GM21367 (cell line): Measurements from ENCODE around the gene DCAF7.

Source experiments
- ATAC-seq: cut with Tn5 transposase; IDR thresholded peaks from one replicate; pipeline ENCODE4 v1.9.1; 2021; ENCODE audit not compliant: unreplicated experiment

The DCAF7 gene

GRCh38 chr17:63579633-63580032, 29.4 kb downstream of the DCAF7 start:
- no peak for ATAC-seq

DNA sequence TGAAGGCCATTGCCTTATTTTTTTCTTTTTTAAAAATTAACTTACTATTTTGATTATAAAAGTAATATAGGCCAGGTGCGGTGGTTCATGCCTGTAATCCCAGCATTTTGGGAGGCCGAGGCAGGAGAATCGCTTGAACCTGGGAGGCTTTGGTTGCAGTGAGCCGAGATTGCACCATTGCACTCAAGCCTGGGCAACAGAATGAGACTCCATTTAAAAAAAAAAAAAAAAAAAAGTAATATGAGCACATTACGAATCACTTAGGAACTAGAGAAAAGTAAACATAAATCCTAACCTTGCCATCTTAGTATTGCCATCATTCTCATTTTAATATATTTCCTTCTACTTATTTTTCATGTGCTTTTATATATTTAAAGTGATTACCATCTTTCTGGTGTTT, 37.5 kb downstream of the DCAF7 start:
- ATAC-seq = no peak

- ATAC-seq = no peak
Observed at GRCh38 chr17:63588797-63589196, 38.5 kb downstream of the DCAF7 start.

- ATAC-seq = no peak
Observed at GRCh38 chr17:63589646-63590045, 39.4 kb downstream of the DCAF7 start.

- ATAC-seq = no peak
Observed at GRCh38 chr17:63592797-63593196, 42.5 kb downstream of the DCAF7 start.

DNA sequence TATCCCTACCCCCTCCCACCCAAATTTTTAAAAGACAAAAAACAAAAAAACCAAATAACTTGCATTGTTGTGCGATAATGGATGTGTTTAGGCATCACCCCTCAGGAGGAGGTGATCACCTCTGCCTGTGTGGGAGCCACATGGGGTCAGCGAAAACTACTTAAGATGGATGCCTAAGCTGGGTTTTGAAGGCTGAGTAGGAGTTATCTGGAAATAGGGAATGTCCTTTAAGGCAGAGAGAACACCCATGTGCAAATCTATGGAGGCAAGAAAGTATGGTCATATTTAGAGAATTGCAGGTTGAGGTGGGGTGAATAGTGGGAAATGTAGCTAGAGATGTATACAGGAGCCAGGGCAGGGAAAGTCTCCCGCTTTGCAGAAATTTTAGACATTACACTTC, 44.9 kb downstream of the DCAF7 start:
- ATAC-seq = no peak

- ATAC-seq = no peak
Observed at GRCh38 chr17:63596856-63597586, 46.7 kb downstream of the DCAF7 start.

DNA sequence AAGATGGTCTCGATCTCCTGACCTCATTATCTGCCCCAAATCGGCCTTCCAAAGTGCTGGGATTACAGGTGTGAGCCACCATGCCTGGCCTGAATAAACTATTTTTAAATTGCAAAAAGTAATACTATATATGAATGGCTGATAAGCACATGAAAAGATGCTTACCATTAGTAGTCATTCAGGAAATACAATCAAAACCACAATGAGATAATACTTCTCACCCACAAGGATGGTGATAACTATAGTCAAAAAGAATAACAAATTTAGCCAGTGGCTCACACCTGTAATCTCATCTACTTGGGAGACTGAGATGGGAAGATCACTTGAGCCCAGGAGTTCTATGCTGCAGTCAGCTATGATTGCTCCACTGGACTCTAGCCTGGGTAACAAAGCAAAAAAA, 48.0 kb downstream of the DCAF7 start:
- no peak for ATAC-seq

DNA sequence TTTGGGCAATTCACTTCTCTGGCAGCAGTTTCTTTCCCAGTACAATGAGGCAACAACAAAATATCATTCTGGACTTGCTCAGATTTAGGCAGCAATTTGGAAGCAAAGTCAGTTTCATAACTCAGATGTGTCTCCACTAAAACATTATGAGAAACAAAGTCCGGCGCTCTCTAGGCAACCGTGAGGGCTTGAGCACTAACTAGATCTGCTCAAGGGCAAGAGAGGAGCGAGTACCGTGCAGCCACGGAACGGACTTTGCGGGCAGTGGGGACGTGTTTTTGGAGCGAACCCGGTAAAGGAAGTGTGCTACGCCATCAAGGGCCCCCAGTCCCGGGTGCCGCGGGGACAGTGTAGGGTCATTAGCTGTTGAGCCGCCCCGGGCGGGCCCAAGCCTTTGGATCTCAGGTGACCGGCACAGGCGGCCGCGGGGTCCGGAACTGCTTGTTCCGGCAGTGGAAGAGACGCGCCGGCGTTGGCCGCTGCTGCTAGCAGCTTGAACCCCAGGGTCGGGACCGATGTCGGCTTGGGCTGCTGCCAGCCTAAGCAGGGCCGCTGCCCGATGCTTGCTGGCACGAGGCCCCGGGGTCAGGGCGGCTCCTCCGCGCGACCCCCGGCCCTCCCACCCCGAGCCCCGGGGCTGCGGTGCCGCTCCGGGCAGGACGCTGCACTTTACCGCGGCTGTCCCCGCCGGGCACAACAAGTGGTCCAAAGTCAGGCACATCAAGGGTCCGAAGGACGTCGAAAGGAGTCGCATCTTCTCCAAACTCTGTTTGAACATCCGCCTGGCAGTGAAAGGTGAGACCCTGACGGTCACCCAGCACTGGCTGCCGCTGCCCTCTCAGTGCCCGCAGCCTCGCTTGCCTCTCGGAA, 50.5 kb downstream of the DCAF7 start, which contains the start of gene TACO1:
Gene TACO1, plus strand, starts transcription at position 327 of the 870 bp plus-strand sequence. Its CDS starts 189 bp downstream, at position 516.
- peak; percentile 82 for ATAC-seq

DNA sequence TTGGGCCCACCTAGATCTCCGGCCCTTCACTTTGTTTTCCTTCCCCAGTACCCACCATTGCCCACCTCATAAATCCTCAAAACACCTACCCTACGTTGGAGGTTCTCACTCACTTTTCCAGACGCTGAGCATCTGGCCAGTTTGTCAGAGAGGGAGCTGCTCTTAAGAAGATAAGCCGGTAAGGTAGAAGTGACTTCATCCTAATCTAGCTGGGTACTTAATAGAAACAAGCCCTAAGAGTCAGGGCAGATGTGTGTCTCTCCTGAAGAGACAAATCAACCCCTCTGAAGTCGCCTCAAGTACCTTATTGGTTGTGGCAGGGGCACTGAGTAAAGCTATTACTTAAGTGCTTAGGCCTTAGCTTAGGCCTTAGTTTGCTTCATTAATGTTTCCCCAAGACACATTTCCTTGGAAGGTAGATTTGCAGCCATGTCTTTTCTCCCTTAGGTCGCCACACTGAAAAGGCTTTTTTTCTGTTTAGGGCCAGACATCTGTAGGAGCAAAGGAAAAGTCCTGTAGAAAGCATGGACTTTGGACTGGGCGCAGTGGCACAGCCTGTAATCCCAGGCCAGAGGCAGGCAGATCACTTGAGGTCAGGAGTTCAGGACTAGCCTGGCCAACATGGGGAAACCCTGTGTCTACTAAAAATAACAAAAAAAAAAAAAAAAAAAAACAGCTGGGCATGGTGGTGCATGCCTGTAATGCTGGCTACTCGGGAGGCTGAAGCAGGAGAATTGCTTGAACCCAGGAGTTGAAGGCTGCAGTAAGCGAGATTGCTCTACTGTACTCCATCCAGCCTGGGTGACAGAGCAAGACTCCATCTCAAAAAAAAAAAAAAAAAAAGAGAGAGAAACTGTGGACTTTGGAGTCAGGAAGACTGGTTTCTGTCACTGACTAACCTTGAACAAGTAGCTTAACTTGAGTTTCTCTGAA, 51.4 kb downstream of the DCAF7 start:
- no peak for ATAC-seq

DNA sequence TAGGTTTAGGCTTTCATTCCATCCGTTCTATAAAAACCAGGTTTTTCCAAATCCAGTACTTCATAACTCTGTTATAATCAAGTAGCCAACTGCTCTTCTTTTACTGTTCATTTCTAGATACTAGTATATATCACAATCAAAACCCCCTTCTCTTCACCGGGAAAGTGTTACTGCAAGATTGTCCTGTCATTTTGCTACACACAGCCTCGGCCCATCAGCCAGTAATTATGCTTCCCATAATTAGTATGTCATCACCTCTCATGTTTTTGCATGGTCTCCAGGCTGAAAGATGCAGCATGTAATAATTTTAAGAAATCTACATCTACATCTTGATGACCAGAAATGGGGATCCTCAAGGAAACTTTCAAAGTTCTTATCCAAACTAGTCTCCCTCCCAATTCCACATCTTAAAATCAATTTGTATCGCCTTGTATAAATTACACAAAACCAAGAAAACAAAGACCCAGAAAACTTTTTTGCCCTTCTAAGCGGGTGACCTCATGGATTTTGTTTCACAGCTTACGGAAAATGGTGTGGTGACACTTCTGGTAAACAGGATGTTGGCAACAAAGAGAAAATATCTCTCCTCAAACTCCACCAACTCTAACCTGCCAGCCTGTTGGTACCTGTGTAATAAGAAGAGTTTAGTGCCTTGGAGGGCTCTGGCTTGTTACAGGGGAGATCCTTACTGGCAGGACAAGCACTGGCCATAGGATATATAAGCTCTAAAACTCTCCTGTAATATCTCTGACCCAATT, 59.7 kb downstream of the DCAF7 start:
- ATAC-seq = no peak

DNA sequence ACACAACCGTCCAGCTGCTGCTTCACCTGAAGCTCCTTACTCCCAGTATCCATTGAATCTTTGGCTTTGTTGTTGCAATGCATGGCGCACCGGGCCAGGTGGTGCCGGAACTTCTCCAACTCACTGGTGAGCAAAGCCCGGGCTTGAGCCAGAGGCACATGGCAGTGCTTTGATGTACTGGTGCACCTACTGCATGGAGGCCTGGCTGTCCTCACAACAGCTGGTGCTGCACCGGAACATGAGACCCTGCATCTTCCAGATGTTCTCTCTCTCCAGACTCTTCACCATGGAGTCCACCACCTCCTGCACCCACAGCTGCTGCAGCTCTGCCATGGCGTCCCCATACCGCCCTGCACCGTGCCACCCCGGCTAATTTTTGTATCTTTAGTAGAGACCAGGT, 60.6 kb downstream of the DCAF7 start:
- no peak for ATAC-seq

GRCh38 chr17:63611354-63611753, 61.1 kb downstream of the DCAF7 start:
- ATAC-seq = no peak

- no peak for ATAC-seq
Observed at GRCh38 chr17:63613663-63614062, 63.4 kb downstream of the DCAF7 start.

DNA sequence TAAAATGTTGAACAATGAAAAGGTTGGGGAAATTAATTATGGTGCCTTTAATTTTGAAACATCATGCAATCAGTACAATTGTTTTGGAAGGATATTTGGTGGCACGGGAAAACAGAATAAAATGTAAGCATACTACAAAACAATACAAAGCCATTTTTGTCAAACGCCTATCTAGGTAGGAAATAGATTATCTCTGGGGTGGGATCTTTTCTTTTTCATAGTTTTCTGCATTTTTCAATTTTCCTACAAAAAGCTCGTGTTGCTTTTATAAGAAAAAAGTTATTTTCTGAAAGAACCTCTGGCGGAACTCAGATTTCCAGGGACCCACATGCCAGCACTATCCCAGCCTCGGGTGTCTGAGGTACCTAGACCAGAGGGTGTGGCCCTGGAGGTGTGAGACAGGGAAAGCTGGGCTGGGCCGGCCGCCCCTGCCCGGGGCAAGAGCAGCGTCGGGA, 71.0 kb downstream of the DCAF7 start:
- no peak for ATAC-seq

DNA sequence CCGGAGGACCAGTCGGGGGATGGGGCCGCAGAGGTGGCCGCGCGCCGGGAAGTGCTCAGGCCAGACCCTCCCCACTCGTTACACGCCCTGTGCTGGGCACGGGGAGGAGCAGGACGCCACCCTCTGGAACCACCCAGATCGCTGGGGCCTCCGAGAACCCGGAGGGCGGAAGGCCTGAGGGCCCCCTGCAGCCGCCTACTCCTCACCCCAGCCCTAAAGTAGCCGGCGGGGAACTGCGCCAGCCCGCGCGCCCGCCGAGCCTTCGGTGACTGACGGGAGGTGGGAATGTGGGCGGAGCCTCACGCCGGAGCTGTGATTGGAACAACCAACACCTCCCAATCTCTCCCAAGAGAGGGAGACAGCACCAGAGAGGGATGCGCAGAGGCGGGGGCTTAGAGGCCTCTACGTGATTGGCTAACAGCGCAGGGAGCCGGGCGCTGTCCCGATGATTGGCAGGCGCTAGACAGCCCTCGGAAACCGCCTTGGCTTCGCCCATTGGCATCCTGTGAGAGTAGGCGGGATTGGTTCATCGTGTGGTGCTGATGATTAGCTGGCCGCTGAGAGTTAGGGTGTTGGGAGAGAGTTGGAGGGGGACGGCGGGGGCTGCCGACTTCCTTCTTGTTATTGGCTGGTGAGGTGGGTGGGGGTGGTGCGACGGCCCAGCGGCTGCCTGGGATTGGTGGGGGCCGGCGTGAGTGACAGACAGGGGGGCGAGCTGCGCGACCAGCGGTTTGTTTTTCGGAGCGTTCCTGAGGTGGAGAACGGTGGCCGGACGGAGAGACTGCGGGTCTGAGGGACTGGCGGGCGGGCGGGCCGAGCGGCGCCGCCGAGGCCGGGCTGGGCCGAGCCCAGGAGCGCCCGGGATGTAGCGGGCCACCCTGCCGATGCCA, 71.7 kb downstream of the DCAF7 start, which contains the start of gene MAP3K3:
Gene MAP3K3, plus strand, starts transcription at position 734 of the 890 bp plus-strand sequence. CDS start 343 bp downstream, outside the sequence.
- ATAC-seq = peak; percentile 83

GRCh38 chr17:63622574-63623390, 72.5 kb downstream of the DCAF7 start:
- peak; percentile 24 for ATAC-seq
